Pancreas (tissue), 10 donors: ENCODE measurements around the gene TP53INP2. TPM values are rescaled to one million over a fixed set of nuclear protein-coding genes. Genes with fewer than 3 reads are reported as not detected.

ENCODE experiments used
- ATAC-seq, 4 donors: fragments of 200-7000 bp; cut with Tn5 transposase; one replicate each; pipeline versions ENCODE4 v1.8.0 to v1.9.1; 2020; ENCODE audit warnings: mild to moderate bottlenecking in 4 of 4, moderate library complexity in 4 of 4
- DNase-seq, 6 donors: peaks; one replicate each; pipeline ENCODE4 v3.0.0-alpha.2; 2020
- FAIRE-seq: peaks from 2 replicates; lab custom pipeline; 2012; peaks lifted over from hg19 to GRCh38; lab: Jason Lieb, UNC
- H3K27ac ChIP-seq, 4 donors: fragments of 200-600 bp; sonication (generic); 1 replicate in 3 of 4; 2 replicates in 1 of 4; pipeline versions ENCODE4 v1.5.0 to v1.8.0; 2020
- H3K27me3 ChIP-seq, 4 donors: fragments of 200-600 bp; one replicate each; pipeline ENCODE4 v1.8.0; 2021
- H3K36me3 ChIP-seq, 3 donors: fragments of 200-600 bp; sonication (generic) in 1 of 3; one replicate each; pipeline versions ENCODE4 v1.5.0 to v1.8.0; 2020 to 2021
- H3K4me1 ChIP-seq, 3 donors: fragments of 200-600 bp; one replicate each; pipeline ENCODE4 v1.8.0; 2021
- H3K4me3 ChIP-seq, 4 donors: fragments of 200-600 bp; sonication (generic) in 2 of 4; one replicate each; pipeline versions ENCODE4 v1.5.0 to v1.8.0; 2020 to 2021
- H3K9me3 ChIP-seq, 4 donors: fragments of 200-600 bp; one replicate each; pipeline ENCODE4 v1.8.0; 2021
- CTCF ChIP-seq, 4 donors: fragments of 200-600 bp; sonication (generic) in 3 of 4; IDR thresholded peaks; one replicate each; pipeline versions ENCODE4 v1.5.0 to v1.8.0; 2021; ENCODE audit warnings: antibody characterized with exemption in 4 of 4
- WGBS, 2 donors: extraction: QIAGEN DNeasy Blood & Tissue Kit; methylation state at CpG; one replicate each; pipeline ENCODE4 v1.1.7; 2013; 5-methylcytosine and 5-hydroxymethylcytosine counted together
- intact Hi-C, 3 donors: fragments of 100-400 bp; cut with DNase I; formaldehyde crosslinking; loops; one replicate each; pipeline versions ENCODE4 v1.11.1 to v1.14.2; 2022
- polyA plus RNA-seq, 2 donors: library from polyadenylated mRNA; stranded (reverse); fragments of 200-250 nt; gene quantifications; one replicate each; pipeline ENCODE4 v1.2.3, GENCODE V29; 2013
- total RNA-seq, 6 donors: library from RNA; stranded (reverse); fragmentation: NEBNext Ultra II Directional in 4 of 6; extraction: Animal tissue kit (Norgen Biotek cat#: 25700) in 4 of 6; gene quantifications; one replicate each; pipeline versions ENCODE4 v1.2.1 to v1.2.4, GENCODE V29; 2021 to 2023
- donor health status: healthy with polysubstance abuse.
- donor health status: DM: no; HTN: no; CAD: no; lungs with moderate emphysema.
- donor health status: DM: no; HTN: no; CAD: no.
- donor health status: control.
- donor health status: control.
- donor health status: Bipolar disorder and iron deficiency.
- donor health status: DM: yes; HTN: yes; CAD: no.
- donor health status: DM: no; HTN: no; CAD: no.
- donor health status: DM: no; HTN: no; CAD: no.
- donor health status: DM: yes; HTN: yes; CAD: no.

The TP53INP2 gene
- total and polyA plus RNA-seq, 8 donors, result 3.8 to 7.9 (median 4.8) TPM

GRCh38 chr20:34680586-34681175, 23.5 kb upstream of the TP53INP2 start:
- H3K36me3 ChIP-seq, result no peaks in the 10 kb centered on the region
- intact Hi-C loops, result no loop called here
- TF ChIP-seq CTCF (IDR thresholded peaks at IDR 0.05), result no peak
- ATAC-seq, result no peak
- peaks cover 0 to 4% (median 0%) of the 10 kb centered on the region in 3 donors for H3K4me1 ChIP-seq
- DNase-seq, result no peak
- H3K27ac ChIP-seq, result no peak overlapping the region
- FAIRE-seq, result no peak
- no peaks in the 10 kb centered on the region for H3K9me3 ChIP-seq
- no peak overlapping the region for H3K4me3 ChIP-seq
- no peaks in the 10 kb centered on the region for H3K27me3 ChIP-seq

DNA sequence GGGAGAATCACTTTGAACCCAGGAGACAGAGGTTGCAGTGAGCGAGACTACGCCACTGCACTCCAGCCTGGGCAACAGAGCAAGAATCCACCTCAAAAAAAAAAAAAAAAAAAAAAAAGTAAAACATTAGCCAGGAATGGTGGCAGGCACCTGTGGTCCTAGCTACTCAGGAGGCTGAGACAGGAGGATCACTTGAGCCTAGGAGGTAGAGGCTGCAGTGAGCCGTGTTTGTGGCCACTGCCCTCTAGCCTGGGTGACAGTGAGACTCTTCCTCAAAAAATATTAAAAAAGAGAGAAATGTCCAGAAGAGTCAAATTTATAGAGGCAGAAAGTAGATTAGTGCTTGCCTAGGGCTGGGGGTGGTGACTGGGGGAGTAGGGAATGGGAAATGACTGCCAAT, 20.5 kb upstream of the TP53INP2 start:
- WGBS, 2 donors, result 90 to 91% methylated on average over 3 of the region's 3 CpGs
- FAIRE-seq, result no peak

DNA sequence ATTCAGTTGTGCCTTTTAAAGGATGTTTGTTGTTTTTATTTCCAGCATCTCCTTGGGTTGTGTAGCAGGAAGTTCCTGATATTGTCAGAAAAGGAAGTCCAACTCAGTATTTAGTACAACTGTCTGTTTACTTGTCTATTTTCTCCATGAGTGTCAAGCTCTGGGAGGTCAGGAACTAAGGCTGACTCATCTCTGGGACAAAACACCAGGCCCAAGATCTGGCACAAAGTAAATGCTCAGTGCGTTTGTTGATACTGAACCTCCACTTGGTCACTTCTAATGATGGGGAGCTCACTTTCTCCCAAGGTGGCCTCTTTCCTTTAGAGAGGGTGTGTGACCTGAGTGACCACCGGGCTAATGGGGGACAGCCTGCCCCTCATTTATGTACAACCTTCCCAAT, 14.7 kb upstream of the TP53INP2 start:
- Histone ChIP-seq H3K36me3 (no peaks in the 10 kb centered on the region), H3K27ac (no peak overlapping the region), H3K27me3 (no peaks in the 10 kb centered on the region), H3K9me3 (no peaks in the 10 kb centered on the region), H3K4me1 (no peaks in the 10 kb centered on the region), H3K4me3 (no peak overlapping the region)
- no peak for DNase-seq
- 70 to 81% methylated on average over 2 of the region's 2 CpGs for WGBS, 2 donors
- FAIRE-seq, result no peak
- intact Hi-C loops, result no loop called here
- peak in 1 of 4 donors; percentile 18 for ATAC-seq
- TF ChIP-seq CTCF (IDR thresholded peaks at IDR 0.05), result no peak

More for the DNA sequence above, 20.5 kb upstream of the TP53INP2 start:
- no peaks in the 10 kb centered on the region for H3K4me1 ChIP-seq
- ATAC-seq, result no peak
- no peaks in the 10 kb centered on the region for H3K36me3 ChIP-seq
- H3K9me3 ChIP-seq, result no peaks in the 10 kb centered on the region
- no peak overlapping the region for H3K27ac ChIP-seq
- TF ChIP-seq CTCF (IDR thresholded peaks at IDR 0.05), result no peak
- intact Hi-C loops, result no loop called here
- H3K27me3 ChIP-seq, result no peaks in the 10 kb centered on the region
- no peak for DNase-seq
- no peak overlapping the region for H3K4me3 ChIP-seq

DNA sequence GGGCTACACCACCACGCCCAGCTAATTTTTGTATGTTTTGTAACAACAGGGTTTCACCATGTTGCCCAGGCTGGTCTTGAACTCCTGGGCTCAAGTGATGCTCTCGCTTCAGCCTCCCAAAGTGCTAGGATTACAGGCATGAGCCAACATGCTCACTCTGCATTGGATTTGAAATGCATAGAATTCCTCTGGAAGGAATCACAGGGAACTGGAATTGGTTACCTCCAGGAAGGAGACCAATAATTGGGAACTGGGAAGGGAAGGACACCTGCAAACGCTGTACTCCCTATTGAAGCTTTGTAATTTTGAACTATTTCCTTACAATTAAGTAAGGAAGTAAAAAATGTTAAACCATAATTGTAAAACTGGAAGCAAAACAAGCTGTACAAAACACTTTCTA, 12.3 kb upstream of the TP53INP2 start:
- intact Hi-C loops, result no loop called here
- no peak for FAIRE-seq
- WGBS, 2 donors, result 76 to 80% methylated on average over 3 of the region's 3 CpGs

More for the DNA sequence above, 12.3 kb upstream of the TP53INP2 start:
- DNase-seq, result no peak
- H3K4me3 ChIP-seq, result no peak overlapping the region
- H3K36me3 ChIP-seq, result no peaks in the 10 kb centered on the region
- no peak overlapping the region for H3K27ac ChIP-seq
- no peaks in the 10 kb centered on the region for H3K9me3 ChIP-seq
- H3K27me3 ChIP-seq, result no peaks in the 10 kb centered on the region
- no peak for TF ChIP-seq CTCF (IDR thresholded peaks at IDR 0.05)
- ATAC-seq, result no peak
- no peaks in the 10 kb centered on the region for H3K4me1 ChIP-seq
